Lower leg skin (tissue), 3 donors: ENCODE results near the gene HPX.

ENCODE experiments used
- POLR2A ChIP-seq, 2 donors: fragments of 450-650 bp; IDR thresholded peaks; one replicate each; pipeline ENCODE4 v1.6.1; 2016 to 2017; ENCODE audit warnings: antibody characterized with exemption in 2 of 2, mild to moderate bottlenecking in 1 of 2, moderate library complexity in 1 of 2
- TF ChIP-seq, protein P1 (sequence below), 3 donors: fragments of 450-650 bp; IDR thresholded peaks; one replicate each; pipeline ENCODE4 v1.5.1; 2016; ENCODE audit warnings: antibody characterized with exemption in 3 of 3, mild to moderate bottlenecking in 3 of 3, moderate library complexity in 2 of 3

DNA sequence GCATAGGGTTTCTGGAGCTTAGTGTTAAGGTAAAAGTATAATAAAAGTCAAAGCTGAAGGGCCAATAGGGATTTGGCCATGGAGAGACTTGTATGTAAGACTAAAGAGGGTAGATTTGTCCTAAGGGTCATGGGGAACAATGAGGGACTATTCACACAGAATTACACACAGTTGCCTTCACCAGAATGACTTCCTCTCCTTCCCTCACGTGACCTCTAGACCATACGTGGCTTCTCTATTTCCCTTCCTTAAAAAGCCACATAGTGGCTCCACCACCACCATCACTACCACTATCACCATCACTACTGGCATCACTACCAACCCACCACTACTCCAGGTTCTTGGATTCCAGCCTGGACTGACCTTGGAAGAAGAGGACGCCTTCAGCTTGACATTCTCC lies 2.8 kb downstream of the HPX start:
- TF ChIP-seq, protein P1, sequence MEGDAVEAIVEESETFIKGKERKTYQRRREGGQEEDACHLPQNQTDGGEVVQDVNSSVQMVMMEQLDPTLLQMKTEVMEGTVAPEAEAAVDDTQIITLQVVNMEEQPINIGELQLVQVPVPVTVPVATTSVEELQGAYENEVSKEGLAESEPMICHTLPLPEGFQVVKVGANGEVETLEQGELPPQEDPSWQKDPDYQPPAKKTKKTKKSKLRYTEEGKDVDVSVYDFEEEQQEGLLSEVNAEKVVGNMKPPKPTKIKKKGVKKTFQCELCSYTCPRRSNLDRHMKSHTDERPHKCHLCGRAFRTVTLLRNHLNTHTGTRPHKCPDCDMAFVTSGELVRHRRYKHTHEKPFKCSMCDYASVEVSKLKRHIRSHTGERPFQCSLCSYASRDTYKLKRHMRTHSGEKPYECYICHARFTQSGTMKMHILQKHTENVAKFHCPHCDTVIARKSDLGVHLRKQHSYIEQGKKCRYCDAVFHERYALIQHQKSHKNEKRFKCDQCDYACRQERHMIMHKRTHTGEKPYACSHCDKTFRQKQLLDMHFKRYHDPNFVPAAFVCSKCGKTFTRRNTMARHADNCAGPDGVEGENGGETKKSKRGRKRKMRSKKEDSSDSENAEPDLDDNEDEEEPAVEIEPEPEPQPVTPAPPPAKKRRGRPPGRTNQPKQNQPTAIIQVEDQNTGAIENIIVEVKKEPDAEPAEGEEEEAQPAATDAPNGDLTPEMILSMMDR (IDR thresholded peaks at IDR 0.05) = no peak
- no peak for TF ChIP-seq POLR2A (IDR thresholded peaks at IDR 0.05)
